H1 (cell line): ENCODE results near the gene GNAI1. TPM values are rescaled to one million over a fixed set of nuclear protein-coding genes. Genes with fewer than 3 reads are reported as not detected.

Experiments
- CTCF ChIA-PET: fragments of 300-600 bp; sonication (Branson Sonifier 250); formaldehyde crosslinking; loops from one replicate; lab custom pipeline; 2021; ENCODE audit not compliant: partially characterized antibody; lab: Charles Lee
- POLR2A ChIA-PET: fragments of 300-600 bp; sonication (Branson Sonifier 250); formaldehyde crosslinking; loops from one replicate; lab custom pipeline; 2021; ENCODE audit warnings: inconsistent platforms; ENCODE audit not compliant: partially characterized antibody; lab: Charles Lee
- DNase-seq, 2 experiments: peaks; one replicate each; pipeline versions ENCODE4 v3.0.0 to v3.0.0-alpha.2; 2010 to 2022; ENCODE audit warnings: low spot score in 2 of 2, low read depth in 1 of 2, mixed read lengths in 1 of 2
- FAIRE-seq: peaks from 2 replicates; lab custom pipeline; 2011; peaks lifted over from hg19 to GRCh38; lab: Jason Lieb, UNC
- H2AFZ ChIP-seq: 2 replicates; pipeline ENCODE4 v1.8.1; 2012; ENCODE audit warnings: low read length, inconsistent platforms
- H2AK5ac ChIP-seq: 2 replicates; pipeline ENCODE4 v1.6.1; 2013; ENCODE audit warnings: low read depth, low read length
- H2BK120ac ChIP-seq: replicated peaks from 2 replicates; pipeline ENCODE3; 2013; ENCODE audit warnings: low read depth, low read length, inconsistent platforms
- H2BK12ac ChIP-seq: 2 replicates; pipeline ENCODE4 v1.6.1; 2013; ENCODE audit warnings: low read depth, low read length
- H2BK15ac ChIP-seq: 2 replicates; pipeline ENCODE4 v1.6.1; 2013; ENCODE audit warnings: low read length
- H2BK20ac ChIP-seq: 2 replicates; pipeline ENCODE4 v1.6.1; 2013; ENCODE audit warnings: low read length
- H2BK5ac ChIP-seq: 2 replicates; pipeline ENCODE4 v1.6.1; 2013; ENCODE audit warnings: low read depth, low read length
- H3K14ac ChIP-seq: 2 replicates; pipeline ENCODE4 v1.6.1; 2013; ENCODE audit warnings: inconsistent platforms; ENCODE audit not compliant: insufficient read length
- H3K18ac ChIP-seq: 2 replicates; pipeline ENCODE4 v1.6.1; 2013; ENCODE audit warnings: low read length; ENCODE audit errors: extremely low read depth
- H3K23ac ChIP-seq: 2 replicates; pipeline ENCODE4 v1.6.1; 2013; ENCODE audit warnings: inconsistent platforms; ENCODE audit not compliant: insufficient read length
- H3K23me2 ChIP-seq: 2 replicates; pipeline ENCODE4 v1.6.1; 2013; ENCODE audit warnings: low read depth, low read length
- H3K27ac ChIP-seq: 2 replicates; pipeline ENCODE4 v1.6.1; 2011; ENCODE audit warnings: low read depth, low read length, inconsistent platforms
- H3K27me3 ChIP-seq, 4 experiments: replicated peaks in 1 of 4; 1 replicate in 1 of 4; 2 replicates in 3 of 4; pipeline versions ENCODE4 v1.6.1 to v1.8.1; 2011 to 2013; ENCODE audit warnings: low read length in 3 of 4, mild to moderate bottlenecking in 3 of 4, inconsistent platforms in 2 of 4, mixed read lengths in 2 of 4, moderate library complexity in 1 of 4; ENCODE audit not compliant: control insufficient read depth in 3 of 4, insufficient read depth in 3 of 4; ENCODE audit errors: extremely low read depth in 1 of 4
- H3K36me3 ChIP-seq, 4 experiments: 2 replicates each; pipeline versions ENCODE4 v1.6.1 to v1.8.1; 2011 to 2013; ENCODE audit warnings: mild to moderate bottlenecking in 4 of 4, low read length in 3 of 4, moderate library complexity in 2 of 4, control low read depth in 1 of 4, inconsistent platforms in 1 of 4; ENCODE audit not compliant: insufficient read depth in 4 of 4, control insufficient read depth in 2 of 4
- H3K4ac ChIP-seq: replicated peaks from 2 replicates; pipeline ENCODE3; 2013; ENCODE audit warnings: low read length, low read depth, mixed read lengths, inconsistent platforms; ENCODE audit not compliant: insufficient read length
- H3K4me1 ChIP-seq, 4 experiments: replicated peaks in 1 of 4; 1 replicate in 1 of 4; 2 replicates in 3 of 4; pipeline versions ENCODE4 v1.6.1 to v1.8.1; 2011 to 2013; ENCODE audit warnings: low read length in 3 of 4, inconsistent platforms in 2 of 4, mixed read lengths in 1 of 4; ENCODE audit not compliant: insufficient read depth in 4 of 4, control insufficient read depth in 3 of 4
- H3K4me2 ChIP-seq, 2 experiments: 2 replicates each; pipeline versions ENCODE4 v1.6.1 to v1.8.1; 2011 to 2013; ENCODE audit warnings: low read depth in 2 of 2, low read length in 2 of 2, control low read depth in 1 of 2, inconsistent platforms in 1 of 2, mild to moderate bottlenecking in 1 of 2; ENCODE audit not compliant: insufficient read depth in 1 of 2
- H3K4me3 ChIP-seq, 4 experiments: fragments of 200-600, 300-600 bp in 1 of 4; sonication (generic), shearing (Covaris generic), sonication (Bioruptor Twin) in 1 of 4; 2 replicates each; pipeline versions ENCODE4 v1.5.1 to v1.8.1; 2011 to 2016; ENCODE audit warnings: low read length in 4 of 4, low read depth in 3 of 4, control low read depth in 2 of 4, inconsistent platforms in 2 of 4, mild to moderate bottlenecking in 2 of 4, mixed read lengths in 1 of 4, moderate library complexity in 1 of 4; ENCODE audit not compliant: insufficient read depth in 2 of 4; ENCODE audit errors: extremely low read depth in 1 of 4
- H3K56ac ChIP-seq: replicated peaks from 2 replicates; pipeline ENCODE3; 2013; ENCODE audit warnings: low read depth, mild to moderate bottlenecking, mixed read lengths, low read length, inconsistent platforms; ENCODE audit not compliant: insufficient read length
- H3K79me1 ChIP-seq: 2 replicates; pipeline ENCODE4 v1.6.1; 2013; ENCODE audit warnings: low read depth, low read length, control low read depth
- H3K79me2 ChIP-seq, 2 experiments: 2 replicates each; pipeline versions ENCODE4 v1.6.1 to v1.8.1; 2012 to 2013; ENCODE audit warnings: low read length in 2 of 2, mild to moderate bottlenecking in 2 of 2, inconsistent platforms in 1 of 2; ENCODE audit not compliant: insufficient read depth in 2 of 2, control insufficient read depth in 1 of 2
- H3K9ac ChIP-seq, 4 experiments: replicated peaks in 1 of 4; 1 replicate in 1 of 4; 2 replicates in 3 of 4; pipeline versions ENCODE4 v1.6.1 to v1.8.1; 2011 to 2013; ENCODE audit warnings: low read depth in 3 of 4, low read length in 3 of 4, control low read depth in 2 of 4, mild to moderate bottlenecking in 2 of 4, moderate library complexity in 2 of 4, inconsistent platforms in 1 of 4; ENCODE audit errors: extremely low read depth in 1 of 4
- H3K9me3 ChIP-seq, 2 experiments: 2 replicates each; pipeline versions ENCODE4 v1.6.1 to v1.8.1; 2012 to 2013; ENCODE audit warnings: mild to moderate bottlenecking in 2 of 2, moderate library complexity in 2 of 2, control low read depth in 1 of 2, inconsistent platforms in 1 of 2, low read depth in 1 of 2, low read length in 1 of 2, mixed read lengths in 1 of 2; ENCODE audit not compliant: insufficient read depth in 2 of 2
- H4K20me1 ChIP-seq, 2 experiments: replicated peaks in 1 of 2; 2 replicates each; pipeline versions ENCODE3 to v1.8.1; 2011 to 2013; ENCODE audit warnings: inconsistent platforms in 2 of 2, low read length in 2 of 2, mild to moderate bottlenecking in 1 of 2; ENCODE audit not compliant: insufficient read depth in 2 of 2, control insufficient read depth in 1 of 2
- H4K5ac ChIP-seq: 2 replicates; pipeline ENCODE4 v1.6.1; 2013; ENCODE audit warnings: low read length, low read depth, mixed read lengths, inconsistent platforms; ENCODE audit not compliant: insufficient read length
- H4K8ac ChIP-seq: 2 replicates; pipeline ENCODE4 v1.8.0; 2013; ENCODE audit warnings: mild to moderate bottlenecking, moderate library complexity, low read length, inconsistent platforms; ENCODE audit not compliant: insufficient read depth; ENCODE audit errors: extremely low read depth
- H4K91ac ChIP-seq: replicated peaks from 2 replicates; pipeline ENCODE3; 2013; ENCODE audit warnings: low read length, mixed read lengths, inconsistent platforms; ENCODE audit not compliant: insufficient read length
- GTF2F1 ChIP-seq: IDR thresholded peaks from 2 replicates; pipeline ENCODE4 v1.6.1; 2012; ENCODE audit warnings: low read depth, low read length, improper control_type of control experiment, borderline replicate concordance
- JUND ChIP-seq: IDR thresholded peaks from 2 replicates; pipeline ENCODE4 v1.6.1; 2011; ENCODE audit warnings: mild to moderate bottlenecking, improper control_type of control experiment, low read length
- RAD21 ChIP-seq, 2 experiments: IDR thresholded peaks in 1 of 2; conservative IDR thresholded peaks in 1 of 2; 2 replicates each; pipeline ENCODE4 v1.6.1; 2011; ENCODE audit warnings: low read depth in 2 of 2, low read length in 2 of 2, improper control_type of control experiment in 1 of 2, inconsistent platforms in 1 of 2, mild to moderate bottlenecking in 1 of 2, moderate library complexity in 1 of 2
- RNF2 ChIP-seq: fragments of 200-900, 300-1000 bp; sonication (generic); IDR thresholded peaks from 2 replicates; pipeline ENCODE4 v1.7.1; 2016; ENCODE audit warnings: borderline replicate concordance, low read depth, mild to moderate bottlenecking, antibody characterized with exemption, low read length; ENCODE audit not compliant: poor library complexity, severe bottlenecking; ENCODE audit errors: missing control alignments
- SIX5 ChIP-seq: IDR thresholded peaks from 2 replicates; pipeline ENCODE4 v1.6.1; 2011; ENCODE audit warnings: mild to moderate bottlenecking, low read depth, low read length
- whole genome bisulfite sequencing, 2 experiments: shearing (Covaris generic) in 1 of 2; methylation state at CpG; one replicate each; pipeline versions ENCODE4 v1.1.6 to v1.1.7; 2013 to 2015; ENCODE audit warnings: low lambda C conversion rate in 2 of 2, mixed read lengths in 2 of 2, inconsistent platforms in 1 of 2, low coverage in 1 of 2, missing lambda C conversion rate in 1 of 2; ENCODE audit not compliant: insufficient replicate concordance in 2 of 2, insufficient coverage in 1 of 2, insufficient read length in 1 of 2; ENCODE audit errors: extremely low coverage in 1 of 2, missing lambda C conversion rate in 1 of 2; 5-methylcytosine and 5-hydroxymethylcytosine counted together
- polyA plus RNA-seq, 7 experiments: library from polyadenylated mRNA; depleted of rRNA in 3 of 7; stranded (reverse) in 5 of 7; unstranded in 2 of 7; fragments of >200 nt in 5 of 7; fragments of 200-250 nt in 2 of 7; gene quantifications; 1 replicate in 5 of 7; 2 replicates in 1 of 7; 4 replicates in 1 of 7; pipeline versions ENCODE4 v1.2.1 to v1.2.3, GENCODE V29; 2011 to 2013; ENCODE audit warnings: missing spikeins in 2 of 7, mixed read lengths in 2 of 7
- total RNA-seq: library from RNA; stranded (reverse); fragmentation: NEBNext Ultra II Directional; extraction: Animal tissue kit (Norgen Biotek cat#: 25700); gene quantifications from 2 replicates; pipeline ENCODE4 v1.2.1, GENCODE V29; 2021

The GNAI1 gene
- total and polyA plus RNA-seq, 2 of the 8 experiments (the other 6 are each of a cell fraction or from before 2014, with no cell fraction given) = 8.0 to 29.5 TPM

- no peak overlapping the region for H3K4me2 ChIP-seq
These were observed 72.1 kb downstream of the GNAI1 start for GRCh38 chr7:80206763-80207162.

More at GRCh38 chr7:80206763-80207162, 72.1 kb downstream of the GNAI1 start:
- H3K27ac ChIP-seq = no peak overlapping the region
- no peak overlapping the region for H3K4ac ChIP-seq
- H3K36me3 ChIP-seq = peaks cover 0 to 27% (median 4%) of the 10 kb centered on the region in 4 experiments; a peak in 6 of 8 replicates
- no peaks in the 10 kb centered on the region for H3K79me1 ChIP-seq
- no peak overlapping the region for H2AFZ ChIP-seq
- H2AK5ac ChIP-seq = no peak overlapping the region
- H3K27me3 ChIP-seq = no peaks in the 10 kb centered on the region
- H3K18ac ChIP-seq = no peak overlapping the region
- no peak overlapping the region for H2BK20ac ChIP-seq
- H3K4me1 ChIP-seq = no peaks in the 10 kb centered on the region
- no peak overlapping the region for H3K56ac ChIP-seq
- FAIRE-seq = no peak
- no peak overlapping the region for H3K4me3 ChIP-seq
- TF ChIP-seq SIX5 = no peak
- peak; percentile 2 to 10; a peak in 1 of 4 replicates for TF ChIP-seq RAD21 (IDR thresholded peaks at IDR 0.05 in 1 of 2, conservative IDR thresholded peaks at IDR 0.05 in 1 of 2; ENCODE audit: low read depth in 2 of 2, low read length in 2 of 2)
- no peak for TF ChIP-seq GTF2F1
- no peak for TF ChIP-seq JUND
- no peak for TF ChIP-seq RNF2
- TF ChIP-seq, all 59 proteins: peak for 1
- DNase-seq = no peak
- Histone ChIP-seq H3K79me2 (no peaks in the 10 kb centered on the region), H3K14ac (no peak overlapping the region), H2BK5ac (no peak overlapping the region), H2BK12ac (no peak overlapping the region), H2BK120ac (no peak overlapping the region), H4K5ac (no peak overlapping the region), H4K91ac (no peak overlapping the region), H3K23me2 (no peaks in the 10 kb centered on the region), H3K9me3 (no peaks in the 10 kb centered on the region), H2BK15ac (no peak overlapping the region), H4K8ac (no peak overlapping the region), H4K20me1 (no peaks in the 10 kb centered on the region), H3K23ac (no peak overlapping the region), H3K9ac (no peak overlapping the region)
- POLR2A ChIA-PET = no interaction called here
- 91% methylated on average over 2 of the region's 2 CpGs; no CpG with 5 or more reads in 1 of the 2 experiments for WGBS, 2 experiments
- CTCF ChIA-PET = no interaction called here
